ENCODE data around the gene GNAQ. TPM values are rescaled to one million over a fixed set of nuclear protein-coding genes. Genes with fewer than 3 reads are reported as not detected.
"Not testable (repeated sequence)": the region's sequence is repeated elsewhere in the genome, so short reads cannot be mapped to it uniquely, and the experiment has no call there.

GNAQ gene
- total RNA-seq, 1 donor from 2014 or later, result 55.2 TPM

DNA sequence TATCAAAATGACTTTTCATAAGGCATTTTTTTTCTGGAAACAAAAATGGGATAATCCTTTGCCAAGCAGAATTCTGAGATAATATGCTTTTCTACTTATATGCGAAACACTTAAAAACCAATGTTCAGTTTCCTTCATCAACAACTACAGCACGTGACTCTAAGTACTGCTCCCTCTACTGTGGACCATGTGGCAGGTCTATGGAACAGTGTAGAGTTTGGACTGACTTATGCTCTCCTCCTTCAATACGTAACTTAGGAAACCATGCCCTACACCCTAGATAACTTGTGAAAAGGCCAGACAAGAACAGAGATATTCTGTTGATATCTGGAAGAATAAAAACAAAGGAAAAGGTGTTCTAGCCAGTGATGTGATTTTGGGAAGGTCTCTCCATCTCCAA, 272.2 kb downstream of the GNAQ start:
- no peak for DNase-seq (ENCODE audit: extremely low read depth, low read depth, low spot score)

GRCh38 chr9:77756449-77756848, 275.2 kb downstream of the GNAQ start:
- DNase-seq (ENCODE audit: extremely low read depth, low read depth, low spot score), result no peak

GRCh38 chr9:77753180-77753579, 278.4 kb downstream of the GNAQ start:
- DNase-seq (ENCODE audit: extremely low read depth, low read depth, low spot score), result no peak

GRCh38 chr9:77752554-77752953, 279.1 kb downstream of the GNAQ start:
- no peak for DNase-seq (ENCODE audit: extremely low read depth, low read depth, low spot score)

GRCh38 chr9:77751341-77752091, 280.1 kb downstream of the GNAQ start:
- peak; percentile 72 for DNase-seq (ENCODE audit: extremely low read depth, low read depth, low spot score)

DNA sequence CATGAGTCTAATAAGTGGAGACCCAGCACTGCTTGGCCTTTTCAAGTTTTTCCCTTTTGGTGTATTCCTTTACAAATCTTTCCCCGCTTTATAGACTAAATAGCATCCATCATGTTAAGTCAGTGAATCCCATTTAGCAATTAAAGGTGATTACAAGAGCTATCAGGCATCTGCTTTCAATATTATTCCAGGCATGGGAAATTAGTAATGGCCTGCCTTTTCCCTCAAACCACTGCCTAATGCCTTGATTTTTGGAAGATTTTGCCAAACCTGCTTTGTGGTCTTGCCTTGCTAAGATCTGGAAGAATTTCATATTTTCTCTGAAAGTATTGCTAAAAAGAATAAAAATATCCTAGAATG, 280.6 kb downstream of the GNAQ start:
- DNase-seq (ENCODE audit: extremely low read depth, low read depth, low spot score), result no peak

DNA sequence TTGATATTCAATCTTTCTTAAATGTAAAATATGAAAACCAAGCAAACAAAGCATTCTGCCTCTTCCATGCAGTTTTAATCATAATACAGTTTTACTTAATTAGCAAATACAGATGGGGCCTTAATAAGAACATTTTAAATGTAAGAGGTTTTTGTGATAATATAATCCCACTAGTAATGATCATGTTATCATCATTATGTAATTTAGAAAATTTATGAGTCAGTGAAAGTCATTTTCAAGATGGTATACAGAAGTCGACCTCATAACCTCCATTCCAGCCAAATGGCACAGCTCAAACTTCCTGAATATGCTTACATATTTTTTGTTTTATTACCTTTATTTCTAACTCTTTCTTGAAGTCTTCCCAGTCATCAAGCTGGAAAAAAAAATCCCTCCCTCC, 281.3 kb downstream of the GNAQ start:
- no peak for DNase-seq (ENCODE audit: extremely low read depth, low read depth, low spot score)

- no peak for DNase-seq (ENCODE audit: extremely low read depth, low read depth, low spot score)
Observed at GRCh38 chr9:77748214-77748772, 283.3 kb downstream of the GNAQ start.

DNA sequence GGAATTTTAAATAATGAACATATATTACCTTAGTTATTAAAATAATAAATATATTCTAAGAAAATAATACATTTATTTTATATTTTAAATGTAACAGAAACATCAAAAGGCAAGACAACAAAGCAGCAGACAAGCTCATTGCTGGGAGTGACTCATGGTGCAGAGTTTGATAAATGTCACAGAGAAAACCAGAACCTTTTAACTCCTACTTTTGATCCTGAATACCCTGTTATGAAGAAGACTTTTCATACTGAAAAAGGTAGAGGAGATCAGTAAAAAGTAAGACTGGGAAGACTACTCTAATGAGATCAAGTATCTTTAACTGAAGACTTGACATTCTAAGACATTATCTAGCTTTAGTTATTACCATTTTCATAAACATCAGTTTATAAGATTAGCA, 284.4 kb downstream of the GNAQ start:
- no peak for DNase-seq (ENCODE audit: extremely low read depth, low read depth, low spot score)

DNA sequence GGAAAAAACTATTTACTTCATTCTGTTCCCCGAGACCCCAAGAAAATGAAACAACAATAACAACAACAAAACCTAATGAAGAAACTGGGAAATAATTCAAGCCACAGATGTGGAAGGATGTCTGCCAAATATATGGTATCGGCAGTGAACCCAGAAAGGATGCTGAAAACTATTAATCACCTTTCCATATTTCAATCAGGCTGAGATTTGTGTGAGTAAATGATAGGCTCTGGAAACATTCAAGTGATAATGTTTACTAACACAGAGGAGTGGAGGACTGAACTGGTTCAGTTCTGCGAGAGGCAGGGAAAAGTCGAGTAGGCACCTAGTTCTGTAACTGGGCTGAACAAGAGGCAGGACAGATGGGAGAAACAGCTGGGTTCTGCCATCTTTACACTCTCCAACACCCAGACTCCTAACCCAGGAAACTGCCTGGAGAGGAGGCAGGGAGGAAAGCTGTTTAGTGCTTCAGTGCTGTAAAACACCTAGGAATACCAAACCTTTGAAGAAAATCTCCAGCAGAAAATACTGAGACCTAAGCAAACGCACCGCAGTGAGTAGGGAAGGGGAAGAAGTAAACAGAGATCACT, 286.7 kb downstream of the GNAQ start:
- no peak for DNase-seq (ENCODE audit: extremely low read depth, low read depth, low spot score)

GRCh38 chr9:77743386-77743785, 288.2 kb downstream of the GNAQ start:
- no peak for DNase-seq (ENCODE audit: extremely low read depth, low read depth, low spot score)

GRCh38 chr9:77738932-77739331, 292.7 kb downstream of the GNAQ start:
- no peak for DNase-seq (ENCODE audit: extremely low read depth, low read depth, low spot score)

GRCh38 chr9:77735494-77735893, 296.1 kb downstream of the GNAQ start:
- peak; percentile 80 for DNase-seq (ENCODE audit: extremely low read depth, low read depth, low spot score)

DNA sequence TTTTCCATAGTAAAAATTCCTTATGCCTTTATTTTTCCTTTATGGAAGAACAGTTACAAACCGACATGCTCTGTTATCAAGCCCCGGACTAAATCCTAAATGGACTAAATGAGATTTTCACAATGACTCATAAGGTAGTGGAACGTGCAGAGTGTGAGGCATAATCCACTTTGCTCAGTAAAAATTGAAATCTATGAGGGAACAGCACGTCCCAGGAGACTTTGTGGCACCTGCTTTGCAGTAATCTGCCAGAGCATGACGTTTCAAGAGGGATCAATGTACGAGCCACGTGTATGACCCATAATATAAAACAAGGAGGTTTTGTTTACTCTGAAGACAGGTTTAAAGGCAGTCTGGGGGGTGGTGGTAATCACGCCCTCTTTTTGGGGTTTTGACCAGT, 299.7 kb downstream of the GNAQ start:
- DNase-seq (ENCODE audit: extremely low read depth, low read depth, low spot score), result no peak

GRCh38 chr9:77731008-77731698, 300.5 kb downstream of the GNAQ start:
- DNase-seq (ENCODE audit: extremely low read depth, low read depth, low spot score), result no peak

DNA sequence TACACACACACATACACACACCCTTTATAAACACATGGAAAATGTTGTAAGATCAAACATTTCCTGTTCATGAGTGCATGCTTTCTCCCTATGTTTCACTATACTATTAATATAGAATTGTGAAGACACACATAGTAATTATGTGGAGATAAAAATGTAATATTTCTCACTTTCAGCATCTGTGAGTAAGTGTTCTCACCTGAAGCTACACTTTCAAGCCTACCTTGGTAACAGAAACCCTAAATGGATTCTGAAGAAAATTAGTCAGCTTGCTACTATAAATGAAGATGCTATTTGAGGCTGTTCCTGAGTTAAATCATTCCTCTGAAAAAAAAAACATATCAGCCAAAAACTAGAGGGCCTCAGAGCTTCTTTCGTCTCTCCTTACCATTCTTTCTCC, 302.4 kb downstream of the GNAQ start:
- DNase-seq (ENCODE audit: extremely low read depth, low read depth, low spot score), result no peak

GRCh38 chr9:77726814-77727213, 304.8 kb downstream of the GNAQ start:
- DNase-seq (ENCODE audit: extremely low read depth, low read depth, low spot score), result no peak

DNA sequence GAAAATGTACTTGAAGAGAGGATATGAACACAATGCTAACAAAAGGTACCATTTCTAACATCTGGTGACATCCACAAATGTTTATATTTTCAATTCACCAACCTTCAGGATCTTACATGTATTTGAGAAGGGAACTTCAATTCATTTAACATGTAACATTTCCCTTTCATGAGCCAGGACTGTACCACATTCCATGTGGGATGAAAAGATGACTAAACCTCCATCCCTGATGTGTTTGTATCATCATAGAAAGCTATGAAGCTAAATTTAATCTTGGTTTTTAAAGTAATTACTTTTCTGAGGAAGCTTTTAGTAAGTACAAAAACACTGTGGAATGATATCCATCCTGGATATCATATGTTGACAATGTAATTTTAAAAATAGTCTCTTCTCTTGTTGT, 305.3 kb downstream of the GNAQ start:
- no peak for DNase-seq (ENCODE audit: extremely low read depth, low read depth, low spot score)

- no peak for DNase-seq (ENCODE audit: extremely low read depth, low read depth, low spot score)
Observed at GRCh38 chr9:77725820-77726219, 305.8 kb downstream of the GNAQ start.

- no peak for DNase-seq (ENCODE audit: extremely low read depth, low read depth, low spot score)
Observed at GRCh38 chr9:77725046-77725694, 306.4 kb downstream of the GNAQ start.

GRCh38 chr9:77721156-77721555, 310.5 kb downstream of the GNAQ start:
- DNase-seq (ENCODE audit: extremely low read depth, low read depth, low spot score), result not testable (repeated sequence)
